Gastroesophageal sphincter (tissue), 4 donors: Measurements from ENCODE around the gene STRN4. TPM values are rescaled to one million over a fixed set of nuclear protein-coding genes. Genes with fewer than 3 reads are reported as not detected.

Experiments used
- ATAC-seq: fragments of 150-250 bp; one replicate; pipeline ENCODE4 v1.9.1; 2016; ENCODE audit warnings: mild to moderate bottlenecking, moderate library complexity
- H3K27ac ChIP-seq, 4 donors: fragments of 200-600 bp; sonication (generic) in 3 of 4; 1 replicate in 3 of 4; 2 replicates in 1 of 4; pipeline ENCODE4 v1.5.1; 2016 to 2019
- H3K27me3 ChIP-seq: fragments of 200-600 bp; sonication (generic); one replicate; pipeline ENCODE4 v1.5.1; 2019
- H3K36me3 ChIP-seq, 2 donors: fragments of 200-600 bp; sonication (generic); one replicate each; pipeline ENCODE4 v1.5.1; 2019; ENCODE audit warnings: control low read depth in 1 of 2
- H3K4me1 ChIP-seq, 3 donors: fragments of 200-600 bp; sonication (generic); 1 replicate in 2 of 3; 2 replicates in 1 of 3; pipeline ENCODE4 v1.5.1; 2016 to 2019; ENCODE audit warnings: control low read depth in 2 of 3
- H3K4me3 ChIP-seq, 2 donors: fragments of 200-600 bp; sonication (generic); one replicate each; pipeline ENCODE4 v1.5.1; 2019; ENCODE audit warnings: mild to moderate bottlenecking in 1 of 2, moderate library complexity in 1 of 2
- H3K9me3 ChIP-seq, 3 donors: fragments of 200-600 bp; sonication (generic); one replicate each; pipeline ENCODE4 v1.5.1; 2017 to 2019; ENCODE audit warnings: control low read depth in 2 of 3
- EP300 ChIP-seq: sonication (generic); formaldehyde crosslinking; IDR thresholded peaks from one replicate; pipeline ENCODE4 v1.6.1; 2017; ENCODE audit warnings: antibody characterized with exemption, mild to moderate bottlenecking
- POLR2A ChIP-seq, 2 donors: fragments of 450-650 bp; IDR thresholded peaks; one replicate each; pipeline ENCODE4 v1.6.1; 2017; ENCODE audit warnings: antibody characterized with exemption in 2 of 2, mild to moderate bottlenecking in 2 of 2, moderate library complexity in 1 of 2
- POLR2AphosphoS5 ChIP-seq: sonication (generic); formaldehyde crosslinking; IDR thresholded peaks from one replicate; pipeline ENCODE4 v1.6.1; 2017; ENCODE audit warnings: antibody characterized with exemption
- WGBS, 2 donors: methylation state at CpG; one replicate each; pipeline ENCODE4 v1.1.5; 2018; ENCODE audit warnings: low coverage in 1 of 2; 5-methylcytosine and 5-hydroxymethylcytosine counted together
- total RNA-seq, 4 donors: library from RNA; depleted of rRNA; stranded (reverse); fragments of >200 nt; gene quantifications; one replicate each; pipeline ENCODE4 v1.1.0, GENCODE V29; 2016
- TF ChIP-seq, protein P1 (sequence below), 4 experiments: fragments of 200-600 bp in 2 of 4; fragments of 450-650 bp in 2 of 4; sonication (generic) in 1 of 4; IDR thresholded peaks; one replicate each; pipeline ENCODE4 v1.5.1; 2017 to 2019; ENCODE audit warnings: antibody characterized with exemption in 4 of 4, mild to moderate bottlenecking in 2 of 4, moderate library complexity in 2 of 4

STRN4 gene
- total RNA-seq, 4 donors from 2014 or later = 64.6 to 109 (median 90.4) TPM

DNA sequence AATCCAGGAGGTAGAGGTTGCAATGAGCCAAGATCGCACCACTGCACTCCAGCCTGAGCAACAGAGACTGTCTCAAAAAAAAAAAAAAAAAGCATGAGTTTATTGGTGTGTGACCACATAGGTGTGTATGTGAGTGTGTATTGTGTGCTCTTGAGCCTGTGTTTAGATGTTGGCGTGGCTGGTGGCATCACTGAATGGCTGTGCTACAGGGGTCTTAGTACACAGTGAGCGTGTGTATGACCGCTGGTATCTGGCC lies 39.7 kb upstream of the STRN4 start:
- no peaks in the 10 kb centered on the region for H3K27me3 ChIP-seq
- peak overlapping the region in 1 of 2 donors; percentile 90 for H3K4me3 ChIP-seq
- H3K9me3 ChIP-seq = no peaks in the 10 kb centered on the region
- peak overlapping the region in 3 of 4 donors; percentile 86 to 88 (median 87) for H3K27ac ChIP-seq
- peaks cover 0 to 68% (median 24%) of the 10 kb centered on the region in 3 donors for H3K4me1 ChIP-seq
- peaks cover 0 to 32% of the 10 kb centered on the region in 2 donors for H3K36me3 ChIP-seq
- no peak for ATAC-seq
- TF ChIP-seq, protein P1, sequence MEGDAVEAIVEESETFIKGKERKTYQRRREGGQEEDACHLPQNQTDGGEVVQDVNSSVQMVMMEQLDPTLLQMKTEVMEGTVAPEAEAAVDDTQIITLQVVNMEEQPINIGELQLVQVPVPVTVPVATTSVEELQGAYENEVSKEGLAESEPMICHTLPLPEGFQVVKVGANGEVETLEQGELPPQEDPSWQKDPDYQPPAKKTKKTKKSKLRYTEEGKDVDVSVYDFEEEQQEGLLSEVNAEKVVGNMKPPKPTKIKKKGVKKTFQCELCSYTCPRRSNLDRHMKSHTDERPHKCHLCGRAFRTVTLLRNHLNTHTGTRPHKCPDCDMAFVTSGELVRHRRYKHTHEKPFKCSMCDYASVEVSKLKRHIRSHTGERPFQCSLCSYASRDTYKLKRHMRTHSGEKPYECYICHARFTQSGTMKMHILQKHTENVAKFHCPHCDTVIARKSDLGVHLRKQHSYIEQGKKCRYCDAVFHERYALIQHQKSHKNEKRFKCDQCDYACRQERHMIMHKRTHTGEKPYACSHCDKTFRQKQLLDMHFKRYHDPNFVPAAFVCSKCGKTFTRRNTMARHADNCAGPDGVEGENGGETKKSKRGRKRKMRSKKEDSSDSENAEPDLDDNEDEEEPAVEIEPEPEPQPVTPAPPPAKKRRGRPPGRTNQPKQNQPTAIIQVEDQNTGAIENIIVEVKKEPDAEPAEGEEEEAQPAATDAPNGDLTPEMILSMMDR (IDR thresholded peaks at IDR 0.05) = no peak
- no peak for TF ChIP-seq POLR2AphosphoS5
- TF ChIP-seq EP300 = no peak
- no peak for TF ChIP-seq POLR2A (IDR thresholded peaks at IDR 0.05)
- 82 to 83% methylated on average over 2 of the region's 4 CpGs for WGBS, 2 donors

DNA sequence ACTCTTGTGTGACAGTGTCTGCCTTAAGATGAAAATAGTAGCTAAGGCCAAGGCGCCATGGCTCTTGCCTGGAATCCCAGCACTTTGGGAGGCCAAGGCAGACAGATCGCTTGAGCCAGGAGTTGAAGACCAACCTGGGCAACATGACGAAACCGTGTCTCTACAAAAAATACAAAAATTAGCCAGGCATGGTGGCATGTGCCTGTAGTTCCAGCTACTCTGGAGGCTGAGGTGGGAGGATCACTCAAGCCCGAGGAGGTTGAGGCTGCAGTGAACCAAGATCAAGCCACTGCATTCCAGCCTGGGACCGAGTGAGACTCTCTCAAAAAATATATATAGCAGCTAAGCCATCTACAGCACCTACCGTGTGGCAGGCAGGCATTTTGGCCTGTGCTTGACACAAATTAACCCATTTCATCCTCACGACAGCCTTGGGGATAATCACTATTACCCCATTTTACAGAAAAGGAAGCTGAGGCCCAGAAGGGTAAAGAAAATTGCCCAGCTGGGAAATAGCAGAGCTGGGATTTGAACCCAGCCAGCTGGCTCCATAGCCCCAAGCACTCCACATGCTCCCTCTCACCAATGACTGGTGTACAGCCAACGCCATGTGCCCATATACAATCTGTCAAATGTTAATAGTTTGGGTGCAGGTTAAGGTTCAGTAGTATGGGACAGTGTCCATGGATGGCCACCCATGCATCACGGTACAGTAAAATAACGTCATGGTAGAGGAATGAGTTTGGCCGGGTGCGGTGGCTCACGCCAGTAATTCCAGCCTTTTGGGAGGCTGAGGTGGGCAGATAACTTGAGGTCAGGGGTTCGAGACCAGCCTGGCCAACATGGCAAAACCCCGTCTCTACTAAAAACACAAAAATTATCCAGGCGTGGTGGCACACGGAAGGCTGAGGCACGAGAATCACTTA lies 39.1 kb upstream of the STRN4 start:
- Histone ChIP-seq H3K4me3 (peak overlapping the region in 1 of 2 donors; percentile 90), H3K4me1 (peaks cover 0 to 74% (median 24%) of the 10 kb centered on the region in 3 donors), H3K27me3 (no peaks in the 10 kb centered on the region), H3K27ac (peak overlapping the region in 3 of 4 donors; percentile 86 to 88 (median 87)), H3K36me3 (peaks cover 0 to 38% of the 10 kb centered on the region in 2 donors), H3K9me3 (no peaks in the 10 kb centered on the region)
- WGBS, 2 donors = 75 to 78% methylated on average over 6 to 15 of the region's 19 CpGs
- ATAC-seq = no peak
- TF ChIP-seq EP300 = no peak
- TF ChIP-seq POLR2AphosphoS5 = no peak
- TF ChIP-seq, protein P1 (IDR thresholded peaks at IDR 0.05) = no peak
- no peak for TF ChIP-seq POLR2A (IDR thresholded peaks at IDR 0.05)

DNA sequence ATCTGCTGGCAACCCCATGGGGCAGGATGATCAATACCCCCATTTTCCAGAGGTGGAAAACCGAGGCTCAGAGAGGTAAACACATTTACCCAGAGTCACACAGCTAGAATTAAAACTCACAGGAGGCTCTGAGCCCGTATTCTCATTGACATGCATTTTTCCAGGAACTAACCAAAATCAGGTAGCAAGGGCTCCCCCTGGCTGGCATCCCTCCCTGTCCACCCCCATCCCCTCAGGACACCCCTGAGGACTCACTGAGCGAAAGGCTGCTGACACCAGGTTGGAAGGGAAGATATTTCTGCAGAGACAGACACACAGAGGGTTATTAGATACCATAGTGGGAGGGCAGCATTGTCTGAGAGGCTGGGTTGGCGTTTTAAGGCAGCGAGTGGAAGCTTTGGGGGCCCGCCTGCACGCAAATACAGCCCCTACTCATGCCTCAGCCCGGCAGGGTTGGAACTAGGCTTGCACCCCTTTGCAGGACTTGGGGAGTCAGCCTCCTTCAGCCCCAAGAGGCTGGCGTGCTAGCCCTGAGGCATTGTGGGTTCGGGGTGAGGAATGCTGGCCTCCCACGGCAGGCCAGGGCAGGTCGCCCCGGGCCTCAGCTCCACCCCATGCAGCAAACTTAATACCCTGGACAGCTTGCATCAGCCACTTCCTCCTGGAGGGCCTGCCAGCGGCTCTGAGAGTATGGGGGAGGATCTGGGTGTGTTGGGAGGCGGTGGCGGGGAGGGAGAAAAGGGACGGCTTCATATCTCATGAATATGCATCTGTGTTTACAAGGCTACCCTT lies 38.2 kb upstream of the STRN4 start:
- 66 to 93% methylated on average over 3 to 5 of the region's 17 CpGs for WGBS, 2 donors
- Histone ChIP-seq H3K27me3 (no peaks in the 10 kb centered on the region), H3K36me3 (peaks cover 0 to 47% of the 10 kb centered on the region in 2 donors), H3K9me3 (no peaks in the 10 kb centered on the region), H3K27ac (peak overlapping the region in 3 of 4 donors; percentile 86 to 88 (median 87)), H3K4me1 (peaks cover 0 to 75% (median 24%) of the 10 kb centered on the region in 3 donors), H3K4me3 (peak overlapping the region in 1 of 2 donors; percentile 90)
- peak; percentile 32 for ATAC-seq
- TF ChIP-seq POLR2A (IDR thresholded peaks at IDR 0.05) (no peak), POLR2AphosphoS5 (no peak), EP300 (no peak)
- TF ChIP-seq, protein P1 (IDR thresholded peaks at IDR 0.05) = peak in 2 of 4 experiments; percentile 1 to 14

DNA sequence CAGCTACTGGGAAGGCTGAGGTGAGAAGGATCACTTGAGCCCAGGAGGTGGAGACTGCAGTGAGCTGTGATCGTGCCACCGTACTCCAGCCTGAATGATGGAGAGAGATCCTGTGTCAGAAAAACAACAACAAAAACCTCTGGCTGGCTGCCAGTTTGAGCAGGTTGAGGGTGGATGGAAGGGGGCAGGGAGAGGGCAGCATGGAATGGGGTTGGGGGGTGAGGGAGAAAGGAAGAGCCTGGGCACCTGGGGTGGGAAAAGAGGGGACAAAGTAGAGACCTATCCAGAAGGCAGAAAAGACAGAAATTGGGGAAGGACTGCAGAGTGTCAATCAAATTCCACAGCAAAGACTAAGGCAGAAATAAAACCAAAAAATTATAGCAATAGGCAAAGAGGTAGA lies 37.4 kb upstream of the STRN4 start:
- Histone ChIP-seq H3K27ac (peak overlapping the region in 2 of 4 donors; percentile 86 to 88), H3K36me3 (peaks cover 0 to 54% of the 10 kb centered on the region in 2 donors), H3K9me3 (no peaks in the 10 kb centered on the region), H3K4me3 (no peak overlapping the region), H3K27me3 (no peaks in the 10 kb centered on the region), H3K4me1 (peaks cover 0 to 69% (median 24%) of the 10 kb centered on the region in 3 donors)
- TF ChIP-seq, protein P1 (IDR thresholded peaks at IDR 0.05) = no peak
- TF ChIP-seq POLR2A (IDR thresholded peaks at IDR 0.05) (no peak), POLR2AphosphoS5 (no peak), EP300 (no peak)
- ATAC-seq = no peak
- WGBS, 2 donors = 73 to 88% methylated on average over 2 of the region's 2 CpGs
